Type B pancreatic cell (in vitro differentiated cells): Measurements from ENCODE around the gene TSPAN19. TPM values are rescaled to one million over a fixed set of nuclear protein-coding genes. Genes with fewer than 3 reads are reported as not detected.

Source experiments
- DNase-seq: peaks from one replicate; pipeline ENCODE4 v3.0.0; 2021; ENCODE audit warnings: mixed read lengths; ENCODE audit not compliant: unreplicated experiment; ENCODE audit errors: extremely low spot score
- H3K27ac Mint-ChIP-seq: 2 replicates; pipeline ENCODE4 v1.8.0; 2021; ENCODE audit warnings: mild to moderate bottlenecking, mixed read lengths
- H3K27me3 Mint-ChIP-seq: 2 replicates; pipeline ENCODE4 v1.8.0; 2021; ENCODE audit warnings: mixed read lengths
- H3K36me3 Mint-ChIP-seq: 2 replicates; pipeline ENCODE4 v1.8.0; 2021; ENCODE audit warnings: mixed read lengths
- H3K4me1 Mint-ChIP-seq: one replicate; pipeline ENCODE4 v1.8.0; 2021; ENCODE audit warnings: mixed read lengths; ENCODE audit not compliant: unreplicated experiment
- H3K4me3 Mint-ChIP-seq: 2 replicates; pipeline ENCODE4 v1.8.0; 2021; ENCODE audit warnings: mild to moderate bottlenecking, mixed read lengths
- H3K9me3 Mint-ChIP-seq: 2 replicates; pipeline ENCODE4 v1.8.0; 2021; ENCODE audit warnings: mixed read lengths
- CTCF ChIP-seq: fragments of 200-600 bp; sonication (generic); conservative IDR thresholded peaks from 2 replicates; pipeline ENCODE4 v1.5.0; 2021; ENCODE audit warnings: antibody characterized with exemption, mild to moderate bottlenecking
- long read RNA-seq: library from polyadenylated mRNA; unstranded; transcript quantifications from one replicate; pipeline ENCODE4 v2.0.0, GENCODE V29; 2020
- total RNA-seq: library from RNA; stranded (reverse); gene quantifications from 2 replicates; pipeline ENCODE4 v1.2.1, GENCODE V29; 2021; ENCODE audit warnings: low replicate concordance

Gene TSPAN19
- 0.56 TPM in 1 of 2 replicates, not detected in the other for total RNA-seq
- long read RNA-seq = 0 reads

- Mint-ChIP-seq H3K27me3 (peaks cover 13% of the 10 kb centered on the region), H3K36me3 (no peaks in the 10 kb centered on the region), H3K4me3 (peak within 1 kb of the TSS; percentile 97), H3K27ac (peak within 1 kb of the TSS; percentile 93), H3K9me3 (no peaks in the 10 kb centered on the region), H3K4me1 (peaks cover 6% of the 10 kb centered on the region)
- DNase-seq = peak; percentile 79
- TF ChIP-seq CTCF = no peak
Observed at GRCh38 chr12:85036234-85036707, at the start of gene TSPAN19, which contains the start of gene LRRIQ1. TSS of gene TSPAN19 (minus strand) at chr12:85036277. CDS start at chr12:85029946, 6,331 bp downstream. TSS of gene LRRIQ1 (plus strand) at chr12:85036351. CDS start at chr12:85038177, 1,826 bp downstream.

GRCh38 chr12:85085066-85085465, 49.0 kb upstream of the TSPAN19 start:
- TF ChIP-seq CTCF = no peak
- H3K4me1 Mint-ChIP-seq = no peaks in the 10 kb centered on the region
- no peak for DNase-seq
- no peak overlapping the region for H3K27ac Mint-ChIP-seq
- no peaks in the 10 kb centered on the region for H3K36me3 Mint-ChIP-seq
- H3K27me3 Mint-ChIP-seq = no peaks in the 10 kb centered on the region
- H3K9me3 Mint-ChIP-seq = no peaks in the 10 kb centered on the region
- H3K4me3 Mint-ChIP-seq = no peak overlapping the region

- peaks cover 5% of the 10 kb centered on the region for H3K4me1 Mint-ChIP-seq
- DNase-seq = no peak
Observed at GRCh38 chr12:85076688-85077430, 40.8 kb upstream of the TSPAN19 start.

GRCh38 chr12:85072826-85073225, 36.7 kb upstream of the TSPAN19 start:
- H3K4me3 Mint-ChIP-seq = no peak overlapping the region
- H3K36me3 Mint-ChIP-seq = no peaks in the 10 kb centered on the region
- no peak overlapping the region for H3K27ac Mint-ChIP-seq
- H3K27me3 Mint-ChIP-seq = no peaks in the 10 kb centered on the region
- DNase-seq = no peak
- H3K4me1 Mint-ChIP-seq = peaks cover 5% of the 10 kb centered on the region
- no peak for TF ChIP-seq CTCF
- no peaks in the 10 kb centered on the region for H3K9me3 Mint-ChIP-seq

More at GRCh38 chr12:85076688-85077430, 40.8 kb upstream of the TSPAN19 start:
- peak overlapping the region; percentile 69 for H3K27ac Mint-ChIP-seq
- peak; percentile 78 for TF ChIP-seq CTCF
- no peaks in the 10 kb centered on the region for H3K27me3 Mint-ChIP-seq
- H3K4me3 Mint-ChIP-seq = no peak overlapping the region
- H3K9me3 Mint-ChIP-seq = no peaks in the 10 kb centered on the region
- H3K36me3 Mint-ChIP-seq = no peaks in the 10 kb centered on the region

GRCh38 chr12:85065837-85066482, 29.9 kb upstream of the TSPAN19 start:
- no peaks in the 10 kb centered on the region for H3K27me3 Mint-ChIP-seq
- no peaks in the 10 kb centered on the region for H3K4me1 Mint-ChIP-seq
- no peaks in the 10 kb centered on the region for H3K36me3 Mint-ChIP-seq
- H3K27ac Mint-ChIP-seq = no peak overlapping the region
- DNase-seq = no peak
- TF ChIP-seq CTCF = no peak
- H3K4me3 Mint-ChIP-seq = no peak overlapping the region
- H3K9me3 Mint-ChIP-seq = no peaks in the 10 kb centered on the region
